Measurements from ENCODE around the gene TACO1.

TACO1 gene

GRCh38 chr17:63596856-63597586, 3.7 kb upstream of the TACO1 start:
- no peak for DNase-seq (ENCODE audit: extremely low read depth in 1 of 2, low read depth in 1 of 2)

GRCh38 chr17:63598281-63598680, 2.4 kb upstream of the TACO1 start:
- DNase-seq (ENCODE audit: extremely low read depth in 1 of 2, low read depth in 1 of 2) = no peak

GRCh38 chr17:63601439-63602371, 1.0 kb downstream of the TACO1 start:
- DNase-seq (ENCODE audit: extremely low read depth in 1 of 2, low read depth in 1 of 2) = no peak

- no peak for DNase-seq (ENCODE audit: extremely low read depth in 1 of 2, low read depth in 1 of 2)
These were observed 9.3 kb downstream of the TACO1 start for GRCh38 chr17:63609816-63610573.

- no peak for DNase-seq (ENCODE audit: extremely low read depth in 1 of 2, low read depth in 1 of 2)
These were observed 10.2 kb downstream of the TACO1 start for GRCh38 chr17:63610854-63611253.

GRCh38 chr17:63611354-63611753, 10.7 kb downstream of the TACO1 start:
- no peak for DNase-seq (ENCODE audit: extremely low read depth in 1 of 2, low read depth in 1 of 2)

- no peak for DNase-seq (ENCODE audit: extremely low read depth in 1 of 2, low read depth in 1 of 2)
These were observed 13.0 kb downstream of the TACO1 start for GRCh38 chr17:63613663-63614062.

- DNase-seq (ENCODE audit: extremely low read depth in 1 of 2, low read depth in 1 of 2) = no peak
These were observed 20.6 kb downstream of the TACO1 start for GRCh38 chr17:63621229-63621683.

GRCh38 chr17:63621684-63622573, 21.2 kb downstream of the TACO1 start, which contains the start of gene MAP3K3:
Gene MAP3K3, plus strand, starts transcription at chr17:63622417. Its CDS starts 343 bp downstream, at chr17:63622760.
- peak; percentile 88 to 95 for DNase-seq (ENCODE audit: extremely low read depth in 1 of 2, low read depth in 1 of 2)

- peak in 1 of 2 donors; percentile 27 for DNase-seq (ENCODE audit: extremely low read depth in 1 of 2, low read depth in 1 of 2)
These were observed 22.1 kb downstream of the TACO1 start for GRCh38 chr17:63622574-63623390.

- DNase-seq (ENCODE audit: extremely low read depth in 1 of 2, low read depth in 1 of 2) = no peak
These were observed 23.3 kb downstream of the TACO1 start for GRCh38 chr17:63623786-63624530.

- DNase-seq (ENCODE audit: extremely low read depth in 1 of 2, low read depth in 1 of 2) = no peak
These were observed 23.8 kb downstream of the TACO1 start for GRCh38 chr17:63624531-63624880.

- no peak for DNase-seq (ENCODE audit: extremely low read depth in 1 of 2, low read depth in 1 of 2)
These were observed 26.0 kb downstream of the TACO1 start for GRCh38 chr17:63626551-63627180.

GRCh38 chr17:63629627-63630026, 28.9 kb downstream of the TACO1 start:
- DNase-seq (ENCODE audit: extremely low read depth in 1 of 2, low read depth in 1 of 2) = no peak

GRCh38 chr17:63631062-63631461, 30.4 kb downstream of the TACO1 start:
- no peak for DNase-seq (ENCODE audit: extremely low read depth in 1 of 2, low read depth in 1 of 2)

- no peak for DNase-seq (ENCODE audit: extremely low read depth in 1 of 2, low read depth in 1 of 2)
These were observed 30.9 kb downstream of the TACO1 start for GRCh38 chr17:63631626-63632025.

GRCh38 chr17:63633742-63634141, 33.0 kb downstream of the TACO1 start:
- DNase-seq (ENCODE audit: extremely low read depth in 1 of 2, low read depth in 1 of 2) = no peak

GRCh38 chr17:63634163-63634562, 33.5 kb downstream of the TACO1 start:
- no peak for DNase-seq (ENCODE audit: extremely low read depth in 1 of 2, low read depth in 1 of 2)
